T-helper 17 cell (primary cell): ENCODE measurements around the gene NCKAP1. TPM values are rescaled to one million over a fixed set of nuclear protein-coding genes. Genes with fewer than 3 reads are reported as not detected.
"Not testable (repeated sequence)": the region's sequence is repeated elsewhere in the genome, so short reads cannot be mapped to it uniquely, and the experiment has no call there.

Source experiments
- ATAC-seq: fragments of 150-1000 bp; cut with Tn5 transposase; 2 replicates; pipeline ENCODE4 v1.10.0; 2021; ENCODE audit warnings: mild to moderate bottlenecking, moderate library complexity
- DNase-seq, 3 donors: peaks; one replicate each; pipeline versions ENCODE4 v3.0.0 to v3.0.0-alpha.2; 2020 to 2021
- H3K9me3 ChIP-seq: one replicate; pipeline ENCODE4 v1.7.0; 2013; ENCODE audit warnings: low read length, mild to moderate bottlenecking; ENCODE audit not compliant: control insufficient read depth, poor library complexity, severe bottlenecking
- H3K27ac Mint-ChIP-seq: one replicate; pipeline ENCODE4 v1.8.0; 2022; ENCODE audit warnings: mild to moderate bottlenecking, moderate library complexity, mixed read lengths
- H3K27me3 Mint-ChIP-seq: one replicate; pipeline ENCODE4 v1.8.0; 2022; ENCODE audit warnings: mixed read lengths
- H3K36me3 Mint-ChIP-seq: one replicate; pipeline ENCODE4 v1.8.0; 2022; ENCODE audit warnings: low read depth, mixed read lengths
- H3K4me1 Mint-ChIP-seq: one replicate; pipeline ENCODE4 v1.8.0; 2022; ENCODE audit warnings: mild to moderate bottlenecking, mixed read lengths
- H3K4me3 Mint-ChIP-seq: one replicate; pipeline ENCODE4 v1.8.0; 2022; ENCODE audit warnings: mild to moderate bottlenecking, moderate library complexity, mixed read lengths
- total RNA-seq, 4 donors: library from RNA in 2 of 4; stranded (reverse) in 2 of 4; gene quantifications; one replicate each; pipeline ENCODE4 v1.2.3 and lab custom pipeline; 2022 to 2026

The NCKAP1 gene
- total RNA-seq, 2 donors from 2014 or later, result 6.9 to 13.9 TPM

- no peak overlapping the region for H3K4me3 Mint-ChIP-seq
- H3K27ac Mint-ChIP-seq, result no peak overlapping the region
- no peaks in the 10 kb centered on the region for H3K9me3 ChIP-seq
- H3K27me3 Mint-ChIP-seq, result no peaks in the 10 kb centered on the region
- H3K4me1 Mint-ChIP-seq, result peaks cover 2% of the 10 kb centered on the region
- ATAC-seq (no peak), DNase-seq (no peak)
- H3K36me3 Mint-ChIP-seq, result peaks cover 16% of the 10 kb centered on the region
Observed at GRCh38 chr2:182972548-182972942, 65.7 kb downstream of the NCKAP1 start.

GRCh38 chr2:182971820-182972547 is 66.3 kb downstream of the NCKAP1 start:
- no peak for DNase-seq
- no peak for ATAC-seq
- Mint-ChIP-seq H3K36me3 (peaks cover 17% of the 10 kb centered on the region), H3K4me3 (no peak overlapping the region), H3K27ac (no peak overlapping the region), H3K4me1 (peaks cover 2% of the 10 kb centered on the region), H3K27me3 (no peaks in the 10 kb centered on the region)
- no peaks in the 10 kb centered on the region for H3K9me3 ChIP-seq

- H3K9me3 ChIP-seq, result no peaks in the 10 kb centered on the region
- Mint-ChIP-seq H3K36me3 (peaks cover 17% of the 10 kb centered on the region), H3K27me3 (no peaks in the 10 kb centered on the region), H3K27ac (no peak overlapping the region), H3K4me1 (peaks cover 2% of the 10 kb centered on the region), H3K4me3 (no peak overlapping the region)
- no peak for DNase-seq
- no peak for ATAC-seq
Observed at GRCh38 chr2:182970486-182970885, 67.8 kb downstream of the NCKAP1 start.

GRCh38 chr2:182968493-182968892 is 69.8 kb downstream of the NCKAP1 start:
- no peak overlapping the region for H3K4me3 Mint-ChIP-seq
- H3K36me3 Mint-ChIP-seq, result peaks cover 17% of the 10 kb centered on the region
- peaks cover 2% of the 10 kb centered on the region for H3K4me1 Mint-ChIP-seq
- DNase-seq (no peak), ATAC-seq (no peak)
- no peaks in the 10 kb centered on the region for H3K9me3 ChIP-seq
- H3K27ac Mint-ChIP-seq, result no peak overlapping the region
- no peaks in the 10 kb centered on the region for H3K27me3 Mint-ChIP-seq

- not testable (repeated sequence) for H3K27ac Mint-ChIP-seq, H3K9me3 ChIP-seq, DNase-seq, H3K4me1 Mint-ChIP-seq, H3K4me3 Mint-ChIP-seq, ATAC-seq, H3K27me3 Mint-ChIP-seq
- peaks cover 13% of the 10 kb centered on the region for H3K36me3 Mint-ChIP-seq
Observed at GRCh38 chr2:182966356-182966755, 71.9 kb downstream of the NCKAP1 start.

- H3K36me3 Mint-ChIP-seq, result peaks cover 5% of the 10 kb centered on the region
- no peak for ATAC-seq
- DNase-seq, result no peak
- no peaks in the 10 kb centered on the region for H3K27me3 Mint-ChIP-seq
- H3K9me3 ChIP-seq, result no peaks in the 10 kb centered on the region
- no peaks in the 10 kb centered on the region for H3K4me1 Mint-ChIP-seq
- H3K4me3 Mint-ChIP-seq, result no peak overlapping the region
- H3K27ac Mint-ChIP-seq, result no peak overlapping the region
Observed at GRCh38 chr2:182962641-182963040, 75.6 kb downstream of the NCKAP1 start.

- H3K4me1 Mint-ChIP-seq, H3K9me3 ChIP-seq, DNase-seq, H3K36me3 Mint-ChIP-seq, ATAC-seq, H3K27ac Mint-ChIP-seq, H3K27me3 Mint-ChIP-seq, H3K4me3 Mint-ChIP-seq: not testable (repeated sequence)
Observed at GRCh38 chr2:182960869-182961268, 77.4 kb downstream of the NCKAP1 start.

- no peak overlapping the region for H3K4me3 Mint-ChIP-seq
- H3K4me1 Mint-ChIP-seq, result peaks cover 4% of the 10 kb centered on the region
- no peak for ATAC-seq
- H3K27me3 Mint-ChIP-seq, result no peaks in the 10 kb centered on the region
- H3K27ac Mint-ChIP-seq, result no peak overlapping the region
- peaks cover 4% of the 10 kb centered on the region for H3K36me3 Mint-ChIP-seq
- no peaks in the 10 kb centered on the region for H3K9me3 ChIP-seq
- DNase-seq, result no peak
Observed at GRCh38 chr2:182954789-182955188, 83.5 kb downstream of the NCKAP1 start.

- H3K9me3 ChIP-seq, result no peaks in the 10 kb centered on the region
- Mint-ChIP-seq H3K27ac (no peak overlapping the region), H3K4me1 (peaks cover 6% of the 10 kb centered on the region)
Observed at GRCh38 chr2:182952741-182953450, 85.4 kb downstream of the NCKAP1 start.

GRCh38 chr2:182951948-182952663 is 86.2 kb downstream of the NCKAP1 start:
- no peak overlapping the region for H3K27ac Mint-ChIP-seq
- H3K9me3 ChIP-seq, result no peaks in the 10 kb centered on the region
- H3K27me3 Mint-ChIP-seq, result no peaks in the 10 kb centered on the region
- H3K4me3 Mint-ChIP-seq, result no peak overlapping the region
- H3K4me1 Mint-ChIP-seq, result peaks cover 6% of the 10 kb centered on the region
- no peak for DNase-seq
- no peak for ATAC-seq
- H3K36me3 Mint-ChIP-seq, result peaks cover 3% of the 10 kb centered on the region

More at GRCh38 chr2:182952741-182953450, 85.4 kb downstream of the NCKAP1 start:
- DNase-seq, result no peak
- ATAC-seq, result no peak
- Mint-ChIP-seq H3K4me3 (no peak overlapping the region), H3K27me3 (no peaks in the 10 kb centered on the region), H3K36me3 (peaks cover 5% of the 10 kb centered on the region)

GRCh38 chr2:182950546-182950945 is 87.7 kb downstream of the NCKAP1 start:
- ATAC-seq (no peak), DNase-seq (no peak)
- H3K27me3 Mint-ChIP-seq, result no peaks in the 10 kb centered on the region
- H3K4me1 Mint-ChIP-seq, result peaks cover 9% of the 10 kb centered on the region
- H3K4me3 Mint-ChIP-seq, result no peak overlapping the region
- peaks cover 3% of the 10 kb centered on the region for H3K36me3 Mint-ChIP-seq
- H3K27ac Mint-ChIP-seq, result no peak overlapping the region
- H3K9me3 ChIP-seq, result no peaks in the 10 kb centered on the region

GRCh38 chr2:182949572-182950189 is 88.6 kb downstream of the NCKAP1 start:
- Mint-ChIP-seq H3K4me1 (peaks cover 9% of the 10 kb centered on the region), H3K27me3 (no peaks in the 10 kb centered on the region), H3K27ac (no peak overlapping the region), H3K36me3 (peaks cover 3% of the 10 kb centered on the region), H3K4me3 (no peak overlapping the region)
- DNase-seq (no peak), ATAC-seq (no peak)
- no peaks in the 10 kb centered on the region for H3K9me3 ChIP-seq

GRCh38 chr2:182949052-182949451 is 89.2 kb downstream of the NCKAP1 start:
- DNase-seq, result no peak
- H3K4me3 Mint-ChIP-seq, result no peak overlapping the region
- no peak overlapping the region for H3K27ac Mint-ChIP-seq
- no peak for ATAC-seq
- no peaks in the 10 kb centered on the region for H3K9me3 ChIP-seq
- H3K4me1 Mint-ChIP-seq, result peaks cover 9% of the 10 kb centered on the region
- peaks cover 3% of the 10 kb centered on the region for H3K36me3 Mint-ChIP-seq
- H3K27me3 Mint-ChIP-seq, result no peaks in the 10 kb centered on the region
